GM18508 (cell line): ENCODE measurements around the gene WDR64.
A peak's percentile ranks its signal among the peaks of the same experiment; 100 is the strongest.

Source experiments
- ATAC-seq: cut with Tn5 transposase; IDR thresholded peaks from one replicate; pipeline ENCODE4 v1.9.1; 2021; ENCODE audit warnings: moderate number of reproducible peaks; ENCODE audit not compliant: insufficient read depth, unreplicated experiment

The WDR64 gene

GRCh38 chr1:241630476-241630875 lies 21.6 kb upstream of the WDR64 start:
- no peak for ATAC-seq

DNA sequence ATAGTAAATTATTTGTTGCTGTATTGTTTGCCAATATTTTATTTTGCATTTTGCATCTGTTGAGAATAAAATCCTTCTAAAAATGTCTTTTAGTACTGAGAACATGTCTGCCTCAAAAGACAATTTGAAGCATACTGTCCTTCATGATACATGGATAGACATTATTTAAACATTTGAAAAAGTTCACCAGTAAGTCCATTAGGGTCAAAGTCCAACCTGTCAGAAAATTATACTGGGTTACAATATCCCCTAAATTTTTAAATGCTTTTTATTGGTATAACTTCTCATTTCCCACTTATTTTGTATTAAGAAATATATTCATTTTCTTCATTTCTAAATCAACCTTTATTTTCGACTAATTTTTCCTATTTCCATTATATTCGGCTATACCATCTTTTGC lies 21.2 kb upstream of the WDR64 start:
- ATAC-seq: no peak

- ATAC-seq: no peak
Observed at GRCh38 chr1:241631674-241632073, 20.4 kb upstream of the WDR64 start.

GRCh38 chr1:241632987-241633386 lies 19.1 kb upstream of the WDR64 start:
- ATAC-seq: no peak

- no peak for ATAC-seq
Observed at GRCh38 chr1:241635556-241636152, 16.4 kb upstream of the WDR64 start.

DNA sequence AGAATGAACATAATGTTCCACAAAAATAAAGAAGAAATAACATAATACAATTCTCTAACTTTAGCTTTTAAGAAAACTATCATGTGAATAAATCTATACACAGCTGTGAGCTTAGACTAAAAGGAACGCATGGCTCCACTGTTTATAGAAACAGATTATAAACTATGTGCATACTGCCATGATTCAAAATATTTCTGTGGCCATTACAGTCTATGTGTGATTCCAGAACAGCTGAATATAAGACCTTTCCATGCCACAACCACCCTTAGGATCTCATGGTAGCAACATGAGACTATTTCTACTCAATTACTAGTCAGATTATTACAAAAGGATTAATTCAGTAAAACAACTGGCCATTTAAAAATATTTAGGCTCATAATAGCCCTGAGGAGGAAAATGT lies 15.8 kb upstream of the WDR64 start:
- ATAC-seq: no peak

DNA sequence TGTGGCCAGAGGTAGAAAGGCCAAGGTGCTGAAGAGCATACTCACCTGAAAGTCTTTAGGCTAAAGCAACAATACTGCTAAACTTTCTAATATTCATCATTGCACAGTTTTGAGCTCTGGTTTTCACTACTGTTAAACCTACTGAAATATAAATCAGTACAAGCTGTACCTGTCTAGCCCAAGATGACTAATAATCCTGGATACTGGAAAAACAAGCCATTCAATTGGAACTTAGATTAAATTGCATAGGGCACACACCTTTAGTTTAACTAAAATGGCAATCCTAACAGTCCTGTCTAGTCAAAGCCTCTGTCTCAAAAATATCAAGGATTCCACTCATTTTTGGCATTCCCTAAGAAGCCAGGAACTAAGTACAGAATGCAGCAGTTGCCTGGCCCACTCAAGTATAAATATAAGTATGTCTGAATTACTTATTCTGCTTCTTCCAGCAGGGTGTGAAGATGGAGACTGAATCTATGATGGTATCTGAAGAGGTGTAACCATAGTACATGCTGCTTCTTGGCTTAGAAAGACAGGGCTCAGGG lies 15.0 kb upstream of the WDR64 start:
- no peak for ATAC-seq

- no peak for ATAC-seq
Observed at GRCh38 chr1:241637604-241638003, 14.5 kb upstream of the WDR64 start.

- ATAC-seq: no peak
Observed at GRCh38 chr1:241638099-241638682, 13.9 kb upstream of the WDR64 start.

GRCh38 chr1:241638909-241639622 lies 13.0 kb upstream of the WDR64 start:
- no peak for ATAC-seq

- ATAC-seq: peak; percentile 32
Observed at GRCh38 chr1:241639623-241640148, 12.4 kb upstream of the WDR64 start.

DNA sequence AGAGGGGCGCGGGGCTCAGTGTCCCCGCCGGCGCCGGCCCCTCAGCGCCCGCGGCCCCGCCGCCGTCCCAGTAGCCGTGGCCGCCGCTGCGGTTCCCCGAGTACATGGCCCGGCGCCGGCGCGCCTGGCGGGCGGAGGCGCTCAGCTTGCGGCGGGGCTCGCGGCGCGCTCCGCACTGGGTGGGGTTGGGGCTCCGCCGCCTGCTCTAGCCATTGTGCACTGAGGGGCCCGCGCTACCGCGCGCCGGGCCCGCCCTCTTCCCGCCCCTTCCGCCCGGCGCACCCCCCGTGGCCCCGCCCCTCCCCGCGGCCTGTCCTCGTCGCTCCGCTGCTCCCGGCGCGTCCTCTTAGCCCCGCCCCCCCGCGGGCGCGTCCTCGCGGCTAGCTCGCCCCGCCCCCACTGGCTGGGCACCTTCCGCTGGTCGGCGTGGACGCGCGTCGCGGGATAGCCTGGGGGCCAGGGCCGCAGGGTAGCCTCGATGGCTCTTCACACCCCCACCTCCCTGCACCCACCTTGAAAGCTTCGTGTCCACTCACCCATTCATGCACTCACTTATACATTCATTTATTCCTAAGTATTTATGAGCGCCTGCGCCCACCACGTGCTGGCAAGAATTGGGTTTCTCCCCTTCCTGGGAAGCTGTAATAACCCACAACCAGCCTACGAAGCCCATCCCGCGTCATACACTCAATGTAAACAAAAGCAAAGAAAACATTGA lies 11.8 kb upstream of the WDR64 start, which contains the start of the genes CHML and OPN3:
TSS of gene CHML (minus strand) at position 221 of the 718 bp plus-strand sequence. CDS start 4,603 bp downstream, outside the sequence.
TSS of gene OPN3 (minus strand) at position 221 of the 718 bp plus-strand sequence. CDS start at position 106, 115 bp downstream.
- peak; percentile 42 for ATAC-seq

DNA sequence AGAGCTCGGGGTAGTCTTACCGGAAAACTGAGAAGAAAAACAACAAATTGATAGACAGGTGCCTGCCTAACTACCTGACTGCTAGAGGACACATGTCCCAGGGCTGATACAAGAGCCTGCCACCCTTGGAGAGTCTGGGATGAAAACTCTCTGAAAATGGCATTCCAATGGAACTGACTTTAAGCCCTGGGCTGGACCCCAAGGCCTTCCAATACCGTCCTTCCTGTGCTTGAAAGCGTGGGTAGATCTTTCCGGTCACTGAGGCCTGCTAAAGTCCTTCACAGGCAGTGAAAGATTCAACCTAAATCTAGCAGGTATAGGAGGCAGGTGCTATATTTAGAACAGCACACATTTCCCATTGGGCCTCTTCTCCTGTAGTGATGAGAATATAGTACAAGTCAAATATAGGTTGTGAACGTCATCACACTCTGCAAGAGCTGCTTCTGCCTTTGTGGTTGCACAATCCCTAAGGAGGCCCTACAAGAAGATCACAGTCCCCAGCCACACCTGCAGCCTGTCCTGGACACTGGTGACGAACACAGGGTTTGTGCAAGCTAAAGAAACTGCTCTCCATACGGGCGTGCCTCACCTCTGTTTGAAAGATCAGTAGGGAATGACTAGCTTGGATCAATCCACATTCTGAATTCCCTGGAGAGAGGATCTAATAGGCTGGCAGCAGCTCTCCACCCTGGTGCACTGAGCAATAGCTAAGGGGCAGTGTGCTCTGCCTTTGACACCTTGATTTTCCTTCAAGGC lies 11.0 kb upstream of the WDR64 start:
- ATAC-seq: no peak

DNA sequence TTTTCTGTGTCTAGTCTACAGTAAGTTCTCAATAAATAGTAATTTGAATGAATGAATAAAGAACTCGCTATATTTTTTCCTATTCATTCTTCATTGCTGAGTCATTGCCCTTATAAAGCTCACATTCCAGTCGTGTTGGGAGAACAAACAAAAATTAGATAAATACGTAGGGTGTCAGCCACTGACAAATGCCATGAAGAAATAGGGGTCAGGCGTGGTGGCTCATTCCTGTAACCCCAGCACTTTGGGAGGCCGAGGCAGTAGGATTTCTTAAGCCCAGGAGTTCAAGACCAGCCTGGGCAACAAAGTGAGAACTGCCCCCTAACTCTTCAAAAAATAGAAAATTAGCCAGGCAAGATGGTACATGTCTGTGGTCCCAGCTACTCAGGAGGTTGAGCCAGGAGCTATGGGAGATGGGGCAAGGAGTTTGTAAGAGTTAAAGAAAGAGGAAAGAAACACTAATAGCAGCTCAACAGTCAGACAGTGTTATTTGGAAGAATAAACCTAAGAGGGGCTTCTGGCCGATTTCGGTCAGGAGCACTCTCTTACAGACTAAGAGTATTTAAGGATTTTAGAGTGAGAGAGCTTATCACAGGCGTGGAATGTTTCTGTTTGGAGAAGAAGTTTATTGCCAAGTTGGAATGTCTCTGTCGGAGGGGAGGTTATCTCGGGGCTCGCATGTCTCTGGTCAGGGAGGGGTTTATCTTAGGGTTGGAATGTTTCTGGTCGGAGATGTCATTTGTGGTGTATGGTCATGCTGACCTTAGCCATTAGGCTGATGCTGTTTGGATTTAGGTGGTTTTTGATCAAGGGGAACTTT lies 10.1 kb upstream of the WDR64 start:
- ATAC-seq: no peak

DNA sequence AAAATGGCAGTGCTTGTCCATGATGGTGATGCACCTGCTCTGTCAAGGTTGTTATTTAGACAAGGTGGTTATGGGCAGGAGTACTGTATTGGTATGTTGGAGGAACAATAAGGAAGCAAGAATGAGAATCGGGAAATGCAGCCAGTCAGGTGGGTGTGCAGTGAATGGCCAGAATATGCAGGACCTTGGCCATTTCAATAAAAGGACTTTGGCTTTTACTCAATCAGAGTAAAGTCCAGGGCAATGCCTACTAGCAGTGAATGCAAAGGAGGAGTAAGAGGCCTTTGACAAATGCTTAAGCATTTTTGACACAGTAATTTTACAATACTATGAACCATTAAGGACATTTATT lies 9.5 kb upstream of the WDR64 start:
- no peak for ATAC-seq

DNA sequence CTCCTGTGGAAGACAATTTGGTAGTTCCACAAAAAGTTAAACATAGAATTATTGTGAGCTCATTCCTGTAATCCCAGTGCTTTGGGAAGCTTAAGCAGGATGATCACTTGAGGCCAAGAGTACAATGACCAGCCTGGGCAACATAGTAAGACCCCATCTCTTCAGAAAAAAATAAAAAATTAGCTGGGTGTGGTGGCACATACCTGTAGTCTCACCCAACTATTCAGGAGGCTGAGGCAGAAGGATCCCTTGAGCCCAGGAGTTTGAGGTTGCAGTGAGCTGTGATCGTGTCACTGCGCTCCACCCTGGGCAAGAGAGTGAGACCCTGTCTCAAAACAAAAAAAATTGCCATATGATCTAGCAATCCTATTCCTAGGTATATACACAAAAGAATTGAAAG lies 7.8 kb upstream of the WDR64 start:
- no peak for ATAC-seq

GRCh38 chr1:241645199-241645598 lies 6.9 kb upstream of the WDR64 start:
- no peak for ATAC-seq

DNA sequence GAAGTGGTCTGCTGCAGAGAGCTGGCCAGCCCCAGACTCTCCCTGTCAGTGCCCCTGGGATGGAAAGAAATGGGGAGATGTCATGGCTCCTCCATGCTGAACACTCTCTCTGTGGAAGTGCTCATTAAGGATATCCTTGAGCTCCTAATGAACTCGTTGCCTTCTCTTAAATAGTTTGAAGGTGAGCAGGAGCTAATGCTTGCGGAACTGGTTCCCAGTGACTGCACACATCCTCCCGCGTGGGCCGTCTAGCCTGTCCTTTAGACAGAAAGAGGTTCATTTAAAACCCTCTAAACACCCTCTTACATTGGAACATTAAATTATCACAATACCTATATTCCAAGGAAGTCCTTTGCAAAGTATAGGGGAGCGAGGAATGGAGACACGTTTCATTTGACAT lies 5.9 kb upstream of the WDR64 start:
- no peak for ATAC-seq

- ATAC-seq: no peak
Observed at GRCh38 chr1:241647658-241648057, 4.4 kb upstream of the WDR64 start.
